ENCODE data around the gene CXXC4.

CXXC4 gene

GRCh38 chr4:104486716-104487504 lies 7.8 kb downstream of the CXXC4 start:
- no peak for DNase-seq

DNA sequence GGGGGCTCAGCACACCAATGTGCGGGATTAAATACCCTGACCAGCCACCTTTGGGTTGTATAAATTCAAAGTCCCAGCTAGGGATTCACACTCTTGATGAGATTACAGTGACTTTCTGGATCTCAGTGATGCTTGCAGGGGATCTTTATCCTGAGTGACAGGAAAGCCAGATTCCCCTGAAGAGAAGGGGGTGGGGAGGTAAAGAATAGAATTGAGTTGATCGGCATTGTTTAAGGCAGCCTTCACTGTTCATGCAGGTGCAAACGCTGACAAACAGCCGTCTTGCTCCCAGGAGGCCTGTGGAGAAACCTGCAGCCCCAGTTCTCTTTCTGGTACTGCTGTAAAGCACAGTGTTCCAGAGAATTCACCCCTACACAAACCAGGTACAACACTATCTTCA lies 19.0 kb downstream of the CXXC4 start:
- no peak for DNase-seq

- DNase-seq = no peak
Measured at GRCh38 chr4:104472766-104473165, 21.9 kb downstream of the CXXC4 start.

DNA sequence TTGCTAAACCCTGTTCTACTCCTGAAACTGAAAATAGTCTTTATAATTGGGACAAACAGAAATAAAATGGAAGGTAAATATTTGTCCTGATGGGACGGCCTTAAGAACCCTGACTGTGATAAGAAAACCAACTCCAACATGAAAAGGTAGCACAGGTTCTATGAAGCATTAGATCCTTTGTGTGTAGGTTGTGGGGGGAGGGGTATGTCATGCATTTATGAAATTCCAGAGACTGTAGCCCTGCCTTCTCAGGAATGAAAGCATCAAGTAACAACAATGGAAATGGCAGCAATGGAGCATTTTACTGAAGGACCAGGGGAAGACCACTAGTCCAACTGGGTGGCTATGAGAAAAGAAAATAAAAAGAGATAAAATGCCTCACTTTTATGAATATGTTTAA lies 23.9 kb downstream of the CXXC4 start:
- no peak for DNase-seq

GRCh38 chr4:104469794-104470193 lies 24.9 kb downstream of the CXXC4 start:
- no peak for DNase-seq

DNA sequence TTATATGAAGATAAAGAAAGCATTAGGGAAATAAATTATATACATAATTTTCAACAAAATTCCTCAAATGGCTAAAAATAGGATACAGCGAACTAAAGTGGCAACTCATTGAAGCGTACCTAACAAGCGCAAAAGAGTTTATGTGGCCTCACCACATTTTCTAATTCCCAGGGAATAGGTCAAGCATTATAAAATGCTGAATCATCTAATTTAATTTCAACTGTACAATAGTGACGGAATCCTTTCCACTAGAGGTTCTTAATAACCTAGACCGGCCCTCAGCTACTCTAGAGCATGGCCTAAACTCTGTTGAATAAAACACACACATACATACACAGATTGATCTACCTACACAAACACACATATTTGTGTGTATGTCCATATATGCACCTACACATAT lies 29.1 kb downstream of the CXXC4 start:
- DNase-seq = no peak

- DNase-seq = no peak
Measured at GRCh38 chr4:104465201-104465600, 29.5 kb downstream of the CXXC4 start.

- DNase-seq = no peak
Measured at GRCh38 chr4:104462641-104463040, 32.1 kb downstream of the CXXC4 start.

DNA sequence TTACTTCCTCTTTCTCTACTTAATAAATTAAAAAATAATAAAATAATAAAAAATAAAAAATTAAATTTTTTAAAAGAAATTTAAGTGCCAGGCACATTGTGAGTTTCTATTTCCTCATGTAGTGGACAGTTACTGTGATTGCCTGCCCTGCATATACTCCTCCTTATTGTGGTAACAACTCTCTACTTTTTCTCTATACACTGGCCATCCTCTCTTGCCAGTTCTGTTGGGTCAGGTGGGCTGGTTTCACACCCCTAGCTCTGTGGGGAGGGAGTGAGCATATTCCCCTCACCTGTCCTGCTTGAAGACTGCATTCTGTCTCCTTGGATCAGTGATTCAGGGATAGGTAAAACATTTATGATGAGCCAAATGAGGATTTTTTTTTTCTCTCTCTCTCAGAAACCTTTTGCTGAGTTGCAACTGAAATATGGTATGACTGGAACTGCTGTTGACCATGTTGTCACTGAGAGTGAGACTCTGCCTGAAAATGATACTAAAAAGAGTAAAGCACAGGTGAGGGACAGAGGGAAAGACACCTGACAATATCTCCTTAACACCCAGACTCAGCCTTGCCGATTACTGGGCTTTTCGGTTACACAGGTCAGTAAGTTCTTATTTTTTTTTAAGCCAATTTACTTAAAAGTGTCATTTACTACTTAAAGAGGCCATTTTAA lies 37.2 kb downstream of the CXXC4 start:
- DNase-seq = no peak

- no peak for DNase-seq
Measured at GRCh38 chr4:104451573-104451972, 43.1 kb downstream of the CXXC4 start.

DNA sequence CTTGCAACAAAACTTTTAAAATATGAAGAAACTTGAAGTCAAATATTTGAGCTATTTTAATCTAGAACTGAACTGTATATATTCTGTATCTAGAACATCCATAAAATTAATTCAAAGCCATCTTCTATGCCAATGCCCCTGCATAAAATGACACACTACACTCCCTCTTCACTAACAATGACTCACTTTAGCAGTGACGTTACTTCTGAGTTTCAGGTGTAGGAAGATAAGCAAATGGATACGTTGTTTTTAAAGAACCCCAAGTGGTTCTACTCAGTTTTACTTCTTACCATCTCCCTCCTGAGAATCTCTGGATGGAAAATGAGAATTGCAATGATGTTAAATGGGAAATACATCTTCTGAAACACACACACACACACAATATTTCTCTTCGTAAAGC lies 45.2 kb downstream of the CXXC4 start:
- no peak for DNase-seq

- DNase-seq = no peak
Measured at GRCh38 chr4:104447294-104447693, 47.4 kb downstream of the CXXC4 start.

- DNase-seq = no peak
Measured at GRCh38 chr4:104446431-104447278, 48.0 kb downstream of the CXXC4 start.

DNA sequence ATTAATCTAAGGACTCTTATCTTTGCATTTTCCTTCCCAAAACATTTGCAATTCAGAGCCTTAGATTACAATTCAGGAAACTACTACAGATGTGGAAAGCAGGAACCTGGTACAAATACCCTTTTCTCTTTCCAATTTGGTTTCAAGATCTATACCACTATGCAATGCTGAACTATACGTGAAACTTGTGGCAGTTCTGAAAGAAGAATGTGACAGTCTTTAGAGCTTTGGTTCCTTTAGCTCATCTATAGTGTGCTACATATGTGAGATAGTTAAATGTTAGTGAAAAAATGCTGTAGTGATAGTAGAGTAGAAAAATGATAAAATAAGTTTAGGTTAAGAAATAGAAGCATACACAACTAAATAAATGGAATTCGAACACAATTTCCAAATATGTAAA lies 50.0 kb downstream of the CXXC4 start:
- DNase-seq = no peak

DNA sequence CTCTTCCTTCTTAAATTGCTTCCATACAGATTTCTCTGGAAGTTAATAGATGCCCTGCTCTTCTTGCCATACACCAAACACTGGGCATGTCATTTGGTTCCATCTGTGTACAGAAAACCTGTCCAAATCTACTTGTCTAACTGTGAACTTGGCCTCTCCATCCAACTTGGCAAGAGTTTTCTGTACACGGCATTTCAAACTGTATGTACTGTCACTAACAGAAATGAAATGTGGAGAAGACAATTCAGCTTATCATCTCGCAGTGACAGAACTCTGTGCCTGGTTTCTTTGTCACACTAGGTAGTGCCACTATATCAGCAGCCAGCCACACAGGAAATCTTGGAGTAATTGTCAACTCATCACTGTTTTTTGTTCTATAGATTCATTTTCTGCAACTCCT lies 58.2 kb downstream of the CXXC4 start:
- DNase-seq = no peak

GRCh38 chr4:104429150-104429741 lies 65.4 kb downstream of the CXXC4 start:
- DNase-seq = no peak

DNA sequence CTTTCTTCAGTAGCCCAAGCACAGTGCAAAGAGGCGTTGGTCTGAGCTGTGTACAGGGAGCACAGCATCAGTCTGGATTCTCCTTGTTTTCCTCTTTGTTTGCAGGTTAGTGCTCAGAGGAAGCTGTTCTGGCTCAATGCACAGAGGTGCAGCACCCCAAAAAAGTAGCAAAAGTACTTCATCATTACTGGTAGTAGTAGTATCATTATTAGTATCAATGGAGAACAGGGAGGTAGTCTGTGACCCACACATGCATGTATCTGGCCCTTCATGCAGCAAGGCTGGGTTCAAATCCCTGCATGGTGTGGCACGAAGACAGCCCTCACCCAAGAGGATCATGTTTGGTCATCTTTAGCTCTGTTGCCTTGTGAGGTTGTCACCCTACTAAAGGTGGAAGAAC lies 68.7 kb downstream of the CXXC4 start:
- DNase-seq = no peak

DNA sequence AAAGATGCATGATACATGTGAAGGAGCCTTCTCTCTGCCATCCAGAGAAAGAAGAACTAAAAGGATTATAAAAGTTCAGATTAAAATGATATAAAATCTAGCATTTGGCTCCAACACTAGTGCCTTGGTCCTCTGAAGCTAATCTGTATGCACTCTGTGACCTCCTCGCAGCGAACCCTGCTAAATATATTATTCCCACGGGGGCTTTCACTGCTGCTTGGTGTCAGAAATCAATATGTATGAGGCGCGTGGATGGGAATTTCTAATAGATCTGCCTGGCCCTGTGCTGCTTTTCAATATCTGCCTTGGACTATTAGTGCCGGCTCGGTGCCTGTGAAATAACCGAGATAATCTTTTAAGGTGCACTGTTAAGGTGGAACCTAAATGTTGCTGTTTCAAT lies 69.7 kb downstream of the CXXC4 start:
- no peak for DNase-seq

DNA sequence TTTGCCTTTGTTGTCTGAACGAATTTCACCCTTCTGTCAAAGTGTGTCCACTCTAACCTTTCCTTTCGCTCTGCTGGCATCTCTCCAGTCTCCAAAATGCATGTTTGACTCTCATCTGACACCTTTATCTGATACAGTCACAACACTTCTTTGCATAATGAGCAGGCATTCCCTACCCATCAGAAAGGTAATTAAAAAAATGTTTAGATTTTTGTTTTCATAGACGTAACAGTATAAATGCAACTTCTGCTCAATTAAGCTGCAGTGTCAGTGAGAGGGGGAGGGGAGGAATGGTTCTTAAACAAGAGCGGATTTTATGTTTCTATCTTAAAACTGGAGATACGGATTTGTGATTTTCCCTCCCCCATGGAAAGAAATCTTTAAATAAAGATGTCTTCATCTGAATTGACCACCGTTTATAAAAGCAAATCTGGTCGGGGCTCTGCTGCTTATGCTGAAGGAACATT lies 70.2 kb downstream of the CXXC4 start:
- DNase-seq = no peak

GRCh38 chr4:104421566-104421965 lies 73.1 kb downstream of the CXXC4 start:
- DNase-seq = no peak

GRCh38 chr4:104420766-104421165 lies 73.9 kb downstream of the CXXC4 start:
- no peak for DNase-seq
